Measurements from ENCODE around the gene CBLN3. TPM values are rescaled to one million over a fixed set of nuclear protein-coding genes. Genes with fewer than 3 reads are reported as not detected.

CBLN3 gene
- total RNA-seq, 1 donor: 1.7 TPM

- TF ChIP-seq CTCF (IDR thresholded peaks at IDR 0.05; ENCODE audit: insufficient read depth, low read depth, low read length): no peak
- peak overlapping the region; percentile 68 for H3K4me3 ChIP-seq (ENCODE audit: low read depth, low read length)
- DNase-seq (ENCODE audit: low read depth): no peak
Observed at GRCh38 chr14:24399999-24400718, 29.3 kb downstream of the CBLN3 start.

GRCh38 chr14:24399447-24399822 is 30.0 kb downstream of the CBLN3 start:
- TF ChIP-seq CTCF (IDR thresholded peaks at IDR 0.05; ENCODE audit: insufficient read depth, low read depth, low read length): no peak
- DNase-seq (ENCODE audit: low read depth): no peak
- H3K4me3 ChIP-seq (ENCODE audit: low read depth, low read length): peak overlapping the region; percentile 68

- DNase-seq (ENCODE audit: low read depth): peak; percentile 56
- peak within 1 kb of the TSS; percentile 68 for H3K4me3 ChIP-seq (ENCODE audit: low read depth, low read length)
- no peak for TF ChIP-seq CTCF (IDR thresholded peaks at IDR 0.05; ENCODE audit: insufficient read depth, low read depth, low read length)
Observed at GRCh38 chr14:24398653-24399446, 30.6 kb downstream of the CBLN3 start, which contains the start of gene NYNRIN. Gene NYNRIN (plus strand): TSS chr14:24399003. CDS start chr14:24399247, 244 bp downstream.

GRCh38 chr14:24398293-24398652 is 31.2 kb downstream of the CBLN3 start:
- TF ChIP-seq CTCF (IDR thresholded peaks at IDR 0.05; ENCODE audit: insufficient read depth, low read depth, low read length): no peak
- DNase-seq (ENCODE audit: low read depth): no peak
- H3K4me3 ChIP-seq (ENCODE audit: low read depth, low read length): peak overlapping the region; percentile 68

- no peak for TF ChIP-seq CTCF (IDR thresholded peaks at IDR 0.05; ENCODE audit: insufficient read depth, low read depth, low read length)
- no peak overlapping the region for H3K4me3 ChIP-seq (ENCODE audit: low read depth, low read length)
- DNase-seq (ENCODE audit: low read depth): no peak
Observed at GRCh38 chr14:24397639-24398292, 31.7 kb downstream of the CBLN3 start.

GRCh38 chr14:24395609-24396582 is 33.6 kb downstream of the CBLN3 start:
- H3K4me3 ChIP-seq (ENCODE audit: low read depth, low read length): no peak overlapping the region
- no peak for TF ChIP-seq CTCF (IDR thresholded peaks at IDR 0.05; ENCODE audit: insufficient read depth, low read depth, low read length)
- DNase-seq (ENCODE audit: low read depth): peak; percentile 18

Data from fibroblast of villous mesenchyme (primary cell).